LNCaP clone FGC (cell line): ENCODE data around the gene SLC25A13.
"Not testable (repeated sequence)": the region's sequence is repeated elsewhere in the genome, so short reads cannot be mapped to it uniquely, and the experiment has no call there.

Source experiments
- DNase-seq: peaks from one replicate; pipeline ENCODE4 v3.0.0-alpha.2; 2011; ENCODE audit warnings: low read depth
- H3K4me3 ChIP-seq: 2 replicates; pipeline ENCODE4 v1.5.1; 2011; ENCODE audit warnings: mild to moderate bottlenecking, low read depth, low read length, control low read depth
- TF ChIP-seq, protein P1 (sequence below): IDR thresholded peaks from 2 replicates; pipeline ENCODE4 v1.5.1; 2012; ENCODE audit warnings: mild to moderate bottlenecking; ENCODE audit not compliant: control insufficient read depth, insufficient read depth; ENCODE audit errors: extremely low read depth

The SLC25A13 gene

DNA sequence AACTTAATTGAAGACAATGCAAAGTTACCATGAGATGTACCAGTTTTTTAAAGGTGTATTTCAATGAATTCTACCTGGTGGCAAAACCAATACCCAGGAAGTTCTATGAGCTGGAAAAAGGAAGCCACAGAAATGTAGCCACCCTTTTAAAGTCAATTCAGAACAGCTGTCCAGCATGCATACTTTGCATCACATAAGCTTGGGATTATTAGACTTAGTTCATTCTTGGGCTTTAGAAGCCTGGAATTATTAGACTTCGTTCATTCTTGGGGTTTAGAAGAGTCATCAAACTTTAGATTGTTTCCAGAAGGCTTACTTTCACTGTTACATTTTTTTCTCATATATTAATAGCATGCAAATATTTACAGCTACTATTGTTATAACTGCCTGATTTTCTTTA, 20.9 kb downstream of the SLC25A13 start:
- TF ChIP-seq, protein P1, sequence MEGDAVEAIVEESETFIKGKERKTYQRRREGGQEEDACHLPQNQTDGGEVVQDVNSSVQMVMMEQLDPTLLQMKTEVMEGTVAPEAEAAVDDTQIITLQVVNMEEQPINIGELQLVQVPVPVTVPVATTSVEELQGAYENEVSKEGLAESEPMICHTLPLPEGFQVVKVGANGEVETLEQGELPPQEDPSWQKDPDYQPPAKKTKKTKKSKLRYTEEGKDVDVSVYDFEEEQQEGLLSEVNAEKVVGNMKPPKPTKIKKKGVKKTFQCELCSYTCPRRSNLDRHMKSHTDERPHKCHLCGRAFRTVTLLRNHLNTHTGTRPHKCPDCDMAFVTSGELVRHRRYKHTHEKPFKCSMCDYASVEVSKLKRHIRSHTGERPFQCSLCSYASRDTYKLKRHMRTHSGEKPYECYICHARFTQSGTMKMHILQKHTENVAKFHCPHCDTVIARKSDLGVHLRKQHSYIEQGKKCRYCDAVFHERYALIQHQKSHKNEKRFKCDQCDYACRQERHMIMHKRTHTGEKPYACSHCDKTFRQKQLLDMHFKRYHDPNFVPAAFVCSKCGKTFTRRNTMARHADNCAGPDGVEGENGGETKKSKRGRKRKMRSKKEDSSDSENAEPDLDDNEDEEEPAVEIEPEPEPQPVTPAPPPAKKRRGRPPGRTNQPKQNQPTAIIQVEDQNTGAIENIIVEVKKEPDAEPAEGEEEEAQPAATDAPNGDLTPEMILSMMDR, result no peak
- DNase-seq, result no peak
- H3K4me3 ChIP-seq, result no peak overlapping the region

DNA sequence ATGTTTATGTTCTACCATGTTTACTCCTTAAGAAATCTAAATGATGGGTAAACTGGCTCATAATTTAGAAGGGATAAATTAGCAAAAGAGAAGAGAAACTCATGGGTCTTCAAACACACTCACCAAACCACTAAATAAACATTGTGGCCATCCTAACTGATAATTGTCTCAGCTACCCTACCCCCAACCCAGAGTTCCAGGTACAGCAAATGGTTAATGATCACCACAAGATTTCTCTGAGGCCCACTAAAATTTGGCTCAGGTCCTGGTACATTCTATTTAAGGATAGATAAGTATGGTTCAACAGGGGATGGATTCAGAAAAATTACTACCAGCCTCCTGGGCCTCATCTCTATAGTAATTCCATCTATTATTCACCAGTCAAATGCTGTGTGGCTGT, 21.4 kb downstream of the SLC25A13 start:
- TF ChIP-seq, protein P1, result no peak
- DNase-seq, result no peak
- H3K4me3 ChIP-seq, result no peak overlapping the region

DNA sequence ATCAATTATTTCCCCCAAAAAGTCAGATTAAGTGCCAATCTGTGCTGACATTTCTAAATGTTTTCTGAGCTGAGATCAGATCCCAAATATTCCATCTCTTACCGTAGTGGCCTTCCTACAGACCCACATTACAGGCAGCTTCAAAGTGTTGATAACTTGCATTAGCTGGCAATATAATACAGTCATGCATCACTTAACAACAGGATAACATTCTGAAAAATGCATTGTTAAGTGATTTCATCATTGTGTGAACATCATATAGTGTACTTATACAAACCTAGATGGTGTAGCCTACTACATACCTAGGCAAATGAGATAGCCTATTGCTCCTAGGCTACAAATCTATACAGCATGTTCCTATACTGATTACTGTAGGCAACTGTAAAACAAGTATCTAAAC, 22.4 kb downstream of the SLC25A13 start:
- TF ChIP-seq, protein P1, result no peak
- no peak for DNase-seq
- no peak overlapping the region for H3K4me3 ChIP-seq

DNA sequence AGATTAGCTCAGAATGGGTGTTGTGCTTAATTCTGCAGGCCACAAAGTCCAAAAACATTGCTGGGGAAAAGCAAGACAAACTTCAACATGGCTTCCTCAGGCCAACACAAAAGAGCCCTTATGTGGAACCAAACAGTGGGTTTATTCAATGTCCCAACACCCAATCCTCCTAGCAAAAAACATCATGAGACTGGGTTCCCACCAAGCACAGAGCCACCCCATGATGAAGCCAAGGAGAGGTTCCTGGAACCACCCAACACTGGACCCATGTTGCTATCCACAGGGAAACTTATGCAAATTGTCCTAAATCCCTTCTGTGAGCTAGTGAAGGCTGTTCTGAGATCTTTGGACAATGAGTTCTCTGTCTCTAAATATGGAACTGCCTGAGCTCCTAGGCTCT, 24.0 kb downstream of the SLC25A13 start:
- DNase-seq, result no peak
- TF ChIP-seq, protein P1, result no peak
- H3K4me3 ChIP-seq, result no peak overlapping the region

DNA sequence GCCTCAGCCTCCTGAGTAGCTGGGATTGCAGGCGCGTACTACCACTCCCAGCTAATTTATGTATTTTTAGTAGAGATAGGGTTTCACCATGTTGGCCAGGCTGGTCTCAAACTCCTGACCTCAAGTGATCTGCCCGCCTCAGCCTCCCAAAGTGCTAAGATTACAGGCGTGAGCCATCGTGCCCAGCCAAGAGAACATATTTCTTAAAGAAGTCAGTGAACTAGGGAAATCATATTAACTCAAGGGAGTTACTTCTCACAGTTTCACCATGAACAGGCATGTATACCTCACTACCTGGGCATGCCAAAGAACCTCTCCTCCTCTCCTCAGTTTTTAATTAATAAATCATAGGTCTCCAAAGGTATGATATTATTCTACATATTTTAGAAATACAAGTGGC, 24.5 kb downstream of the SLC25A13 start:
- DNase-seq, H3K4me3 ChIP-seq: not testable (repeated sequence)

DNA sequence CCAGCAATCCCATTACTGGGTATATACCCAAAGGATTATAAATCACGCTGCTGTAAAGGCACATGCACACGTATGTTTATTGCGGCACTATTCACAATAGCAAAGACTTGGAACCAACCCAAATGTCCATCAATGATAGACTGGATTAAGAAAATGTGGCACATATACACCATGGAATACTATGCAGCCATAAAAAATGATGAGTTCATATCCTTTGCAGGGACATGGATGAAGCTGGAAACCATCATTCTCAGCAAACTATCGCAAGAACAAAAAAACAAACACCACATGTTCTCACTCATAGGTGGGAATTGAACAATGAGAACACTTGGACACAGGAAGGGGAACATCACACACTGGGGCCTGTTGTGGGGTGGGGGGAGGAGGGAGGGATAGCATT, 28.0 kb downstream of the SLC25A13 start:
- not testable (repeated sequence) for DNase-seq, H3K4me3 ChIP-seq

DNA sequence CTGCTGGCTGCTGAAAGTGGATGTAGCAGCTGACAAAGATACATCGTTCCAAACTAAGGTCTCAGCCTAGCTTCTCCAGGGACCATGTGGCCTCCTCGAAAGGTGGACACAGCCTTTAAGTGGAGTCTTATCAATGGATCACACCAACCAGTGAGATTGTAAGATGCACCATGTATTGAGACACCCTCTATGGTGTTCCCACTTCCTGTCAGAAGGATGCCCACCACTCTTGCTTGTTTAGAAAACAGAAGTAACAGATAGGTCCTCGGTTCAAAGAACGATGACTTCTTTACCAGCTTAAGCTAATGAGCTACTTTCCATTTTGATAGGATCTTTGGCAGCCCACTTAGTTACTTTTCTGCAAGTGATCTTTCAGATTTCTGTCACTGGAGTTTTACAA, 34.3 kb downstream of the SLC25A13 start:
- no peak for DNase-seq
- TF ChIP-seq, protein P1, result no peak
- no peak overlapping the region for H3K4me3 ChIP-seq

DNA sequence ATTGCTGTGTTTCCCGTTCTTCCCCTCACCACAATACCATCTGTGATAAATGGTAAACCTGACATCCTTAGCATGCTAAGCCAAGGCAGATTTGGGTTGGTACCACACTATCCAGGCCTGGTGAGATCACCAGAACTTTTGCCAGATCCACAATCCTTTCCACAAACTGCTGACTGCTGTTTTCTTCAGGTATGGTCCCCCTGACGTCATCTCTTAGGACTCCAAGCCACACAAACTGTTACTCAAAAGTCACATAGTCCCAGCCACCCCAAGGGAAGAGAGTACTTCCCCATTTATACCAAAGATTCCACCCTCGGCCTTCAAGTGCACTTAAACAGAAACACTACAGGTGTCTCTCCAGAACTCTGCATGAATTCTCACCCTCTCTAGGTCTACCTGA, 34.8 kb downstream of the SLC25A13 start:
- TF ChIP-seq, protein P1, result no peak
- H3K4me3 ChIP-seq, result no peak overlapping the region
- no peak for DNase-seq
